Measurements from ENCODE around the gene EXPH5.

Gene EXPH5

GRCh38 chr11:108511851-108512474, 81.6 kb downstream of the EXPH5 start:
- DNase-seq: no peak

- DNase-seq: no peak
Measured at GRCh38 chr11:108508653-108509593, 84.6 kb downstream of the EXPH5 start.

- DNase-seq: no peak
Measured at GRCh38 chr11:108501396-108501795, 92.2 kb downstream of the EXPH5 start.

- no peak for DNase-seq
Measured at GRCh38 chr11:108500721-108501120, 92.8 kb downstream of the EXPH5 start.

GRCh38 chr11:108500169-108500568, 93.4 kb downstream of the EXPH5 start:
- DNase-seq: no peak

GRCh38 chr11:108498816-108499408, 94.7 kb downstream of the EXPH5 start:
- no peak for DNase-seq

- peak; percentile 36 to 88 for DNase-seq
Measured at GRCh38 chr11:108498046-108498815, 95.3 kb downstream of the EXPH5 start, which contains the start of gene POGLUT3. Gene POGLUT3 (minus strand): TSS chr11:108498384. CDS start chr11:108498366, 18 bp downstream.

GRCh38 chr11:108497317-108498045, 96.1 kb downstream of the EXPH5 start:
- peak; percentile 83 to 90 for DNase-seq

- DNase-seq: peak in 1 of 2 experiments; percentile 63
Measured at GRCh38 chr11:108496643-108497256, 96.8 kb downstream of the EXPH5 start.

- DNase-seq: no peak
Measured at GRCh38 chr11:108495326-108495725, 98.2 kb downstream of the EXPH5 start.

- no peak for DNase-seq
Measured at GRCh38 chr11:108494182-108494581, 99.4 kb downstream of the EXPH5 start.

- no peak for DNase-seq
Measured at GRCh38 chr11:108491936-108492335, 101.6 kb downstream of the EXPH5 start.

GRCh38 chr11:108486828-108487227, 106.7 kb downstream of the EXPH5 start:
- DNase-seq: no peak

GRCh38 chr11:108486331-108486730, 107.2 kb downstream of the EXPH5 start:
- no peak for DNase-seq

GRCh38 chr11:108483163-108483562, 110.4 kb downstream of the EXPH5 start:
- DNase-seq: no peak

GRCh38 chr11:108474664-108475463, 118.7 kb downstream of the EXPH5 start:
- DNase-seq: no peak

GRCh38 chr11:108472681-108473080, 120.9 kb downstream of the EXPH5 start:
- DNase-seq: no peak

- DNase-seq: no peak
Measured at GRCh38 chr11:108468478-108468864, 125.1 kb downstream of the EXPH5 start.

- DNase-seq: peak; percentile 99 to 100
Measured at GRCh38 chr11:108467091-108467823, 126.3 kb downstream of the EXPH5 start, which contains the start of gene C11orf65. Gene C11orf65 (minus strand): TSS chr11:108467529. CDS start chr11:108461559, 5,970 bp downstream.

GRCh38 chr11:108466405-108466804, 127.2 kb downstream of the EXPH5 start:
- DNase-seq: peak in 1 of 2 experiments; percentile 41

Measured in NCI-H526 (cell line).